Tibial nerve (tissue), 3 donors: ENCODE data around the gene SHISA4.

Experiments used
- CTCF ChIP-seq, 5 experiments: fragments of 200-600 bp in 3 of 5; fragments of 450-650 bp in 2 of 5; sonication (generic) in 3 of 5; IDR thresholded peaks; one replicate each; pipeline ENCODE4 v1.5.1; 2016 to 2019; ENCODE audit warnings: antibody characterized with exemption in 5 of 5, mild to moderate bottlenecking in 3 of 5, moderate library complexity in 2 of 5
- POLR2A ChIP-seq, 2 donors: fragments of 450-650 bp; IDR thresholded peaks; one replicate each; pipeline ENCODE4 v1.6.1; 2017; ENCODE audit warnings: antibody characterized with exemption in 2 of 2, mild to moderate bottlenecking in 2 of 2, moderate library complexity in 2 of 2

DNA sequence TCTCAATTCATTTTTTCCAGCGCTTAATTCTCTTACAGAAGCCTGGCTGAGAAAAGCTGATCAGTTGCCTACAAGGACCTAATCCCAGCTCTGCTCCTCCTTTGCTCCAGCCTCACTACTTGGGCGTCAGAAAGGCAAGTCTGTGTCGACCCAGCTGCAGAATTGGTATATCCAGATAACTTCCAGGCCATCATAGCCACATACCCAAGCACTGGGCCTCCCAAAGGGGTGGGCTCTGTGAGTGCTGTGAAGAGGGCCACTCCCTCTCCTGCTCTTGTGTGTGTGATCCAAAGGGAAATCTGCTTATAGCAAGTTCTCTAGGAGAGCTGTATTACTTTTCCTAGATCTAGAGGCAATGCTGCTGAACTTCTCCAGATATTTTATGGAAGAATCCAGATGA lies 39.6 kb downstream of the SHISA4 start:
- TF ChIP-seq CTCF (IDR thresholded peaks at IDR 0.05), result no peak
- TF ChIP-seq POLR2A (IDR thresholded peaks at IDR 0.05), result no peak
